ENCODE data around the gene ANKRD13D.

ANKRD13D gene

GRCh38 chr11:67262731-67263675 lies 26.1 kb upstream of the ANKRD13D start:
- DNase-seq: peak; percentile 41 to 71

- DNase-seq: no peak
Measured at GRCh38 chr11:67264260-67264659, 24.8 kb upstream of the ANKRD13D start.

DNA sequence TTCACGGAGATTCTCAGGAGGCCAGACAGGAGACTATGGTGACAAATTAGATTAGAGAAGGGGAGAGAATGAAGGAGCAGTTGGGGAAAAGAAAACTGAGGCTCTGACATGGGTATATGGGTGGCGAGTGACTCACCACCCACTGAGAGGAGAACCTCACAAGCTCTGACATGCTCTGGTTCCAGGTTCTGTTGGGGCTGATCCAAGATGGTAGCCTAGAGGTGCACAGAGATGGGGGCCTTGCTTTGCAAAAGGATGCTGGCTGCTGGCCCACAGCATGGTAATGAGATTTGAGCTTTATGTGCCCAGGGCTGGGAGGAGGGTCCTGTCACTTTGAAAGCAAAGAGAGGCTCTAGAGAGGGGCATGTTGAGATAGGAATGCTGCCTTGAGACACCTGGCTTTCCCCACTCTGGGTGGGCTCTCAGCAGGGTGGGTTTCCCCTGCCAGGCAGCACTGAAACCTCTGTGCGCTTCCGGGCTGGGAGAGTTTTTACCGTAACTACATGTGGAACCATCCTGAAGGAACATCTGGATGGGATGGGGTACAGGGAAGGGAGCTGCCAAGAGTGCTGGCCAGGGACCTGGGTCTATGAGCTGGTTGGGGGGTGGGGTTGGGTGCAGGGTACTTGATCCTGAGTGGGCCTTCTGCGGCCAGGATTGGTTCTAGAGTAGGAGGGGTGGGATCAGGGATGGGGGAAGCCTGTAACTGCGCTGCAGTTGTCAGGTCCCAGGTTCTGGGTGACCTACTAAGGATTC lies 24.0 kb upstream of the ANKRD13D start:
- DNase-seq: no peak

DNA sequence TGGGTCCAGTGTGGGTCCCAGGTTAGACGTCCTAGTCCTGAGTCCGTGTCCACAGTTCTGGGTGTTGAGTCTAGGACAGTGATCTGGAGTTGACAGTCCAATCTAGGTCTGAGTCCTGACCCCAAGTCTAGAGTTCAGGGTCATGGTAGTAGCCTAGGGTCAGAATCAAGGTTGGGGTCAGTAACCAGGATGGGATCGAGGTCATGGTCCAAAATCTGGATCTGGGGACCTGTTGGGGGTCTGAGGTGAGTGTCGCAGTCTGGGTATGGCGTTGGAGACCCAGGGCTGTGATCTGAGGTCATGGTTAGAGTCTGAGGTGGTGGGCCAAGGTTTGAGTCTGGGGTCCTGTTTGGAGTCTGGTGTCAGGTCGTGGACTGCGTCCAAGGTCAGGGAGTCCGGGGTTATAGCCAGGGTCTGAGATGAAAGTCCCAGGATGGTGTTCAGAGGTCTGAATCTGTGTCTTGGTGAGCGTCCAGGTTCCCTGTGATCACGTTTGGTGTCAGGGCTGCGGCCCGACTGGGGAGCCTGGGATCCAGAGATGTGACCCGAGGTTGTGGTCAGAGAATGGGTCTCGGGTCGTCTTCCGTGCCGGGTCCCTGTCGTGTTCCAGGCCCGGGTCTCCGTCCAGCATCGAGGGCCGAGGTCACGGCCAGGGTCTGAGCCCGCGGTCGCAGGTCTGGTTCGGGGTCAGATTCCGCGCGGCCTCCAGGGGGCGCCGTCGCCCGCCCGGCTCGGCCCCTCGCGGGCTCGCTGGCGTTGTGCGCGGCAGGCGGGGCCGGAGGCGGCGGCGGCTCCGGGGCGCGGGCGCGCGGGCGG lies 23.3 kb upstream of the ANKRD13D start:
- peak in 1 of 2 experiments; percentile 39 for DNase-seq

GRCh38 chr11:67266449-67267187 lies 22.5 kb upstream of the ANKRD13D start, which contains the start of gene GRK2:
Gene GRK2 (plus strand): TSS chr11:67266473. CDS start chr11:67266700, 227 bp downstream.
- DNase-seq: peak in 1 of 2 experiments; percentile 28

- DNase-seq: no peak
Measured at GRCh38 chr11:67267188-67268080, 21.7 kb upstream of the ANKRD13D start.

- no peak for DNase-seq
Measured at GRCh38 chr11:67268081-67268961, 20.8 kb upstream of the ANKRD13D start.

DNA sequence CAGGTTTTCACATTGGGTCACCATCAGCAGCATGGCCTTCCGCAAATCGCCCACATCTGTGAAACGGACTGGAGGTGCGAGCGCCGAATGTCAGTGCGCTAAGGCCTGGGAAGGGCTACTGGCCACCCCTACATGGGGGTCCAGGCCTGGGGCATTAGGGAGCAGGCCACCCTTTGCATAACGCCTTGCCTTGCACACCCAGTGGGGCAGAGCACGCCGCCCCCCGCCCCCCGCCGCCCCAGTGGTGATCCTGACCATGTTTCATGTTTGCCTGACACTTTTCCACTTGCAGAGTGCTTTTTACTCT lies 20.2 kb upstream of the ANKRD13D start:
- DNase-seq: no peak

- DNase-seq: no peak
Measured at GRCh38 chr11:67269401-67270255, 19.5 kb upstream of the ANKRD13D start.

- DNase-seq: no peak
Measured at GRCh38 chr11:67270256-67271204, 18.6 kb upstream of the ANKRD13D start.

DNA sequence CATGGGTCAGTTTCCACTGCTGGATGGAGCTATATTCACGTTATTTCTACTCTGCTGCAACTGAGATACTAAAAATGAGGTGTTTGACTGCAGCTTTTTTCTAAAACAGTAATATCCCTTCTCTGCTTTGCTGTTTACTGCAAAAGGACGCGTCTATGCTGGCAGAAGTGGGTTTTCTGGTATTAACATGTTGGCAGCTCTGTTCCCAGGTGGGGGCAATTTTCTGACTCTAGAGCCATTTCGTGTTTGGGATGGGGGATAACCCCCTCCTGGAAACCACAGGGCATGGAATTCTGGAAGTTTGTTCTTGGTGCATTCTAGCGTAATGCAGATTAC lies 17.9 kb upstream of the ANKRD13D start:
- no peak for DNase-seq

- DNase-seq: no peak
Measured at GRCh38 chr11:67271541-67272284, 17.4 kb upstream of the ANKRD13D start.

GRCh38 chr11:67272327-67273259 lies 16.5 kb upstream of the ANKRD13D start:
- no peak for DNase-seq

DNA sequence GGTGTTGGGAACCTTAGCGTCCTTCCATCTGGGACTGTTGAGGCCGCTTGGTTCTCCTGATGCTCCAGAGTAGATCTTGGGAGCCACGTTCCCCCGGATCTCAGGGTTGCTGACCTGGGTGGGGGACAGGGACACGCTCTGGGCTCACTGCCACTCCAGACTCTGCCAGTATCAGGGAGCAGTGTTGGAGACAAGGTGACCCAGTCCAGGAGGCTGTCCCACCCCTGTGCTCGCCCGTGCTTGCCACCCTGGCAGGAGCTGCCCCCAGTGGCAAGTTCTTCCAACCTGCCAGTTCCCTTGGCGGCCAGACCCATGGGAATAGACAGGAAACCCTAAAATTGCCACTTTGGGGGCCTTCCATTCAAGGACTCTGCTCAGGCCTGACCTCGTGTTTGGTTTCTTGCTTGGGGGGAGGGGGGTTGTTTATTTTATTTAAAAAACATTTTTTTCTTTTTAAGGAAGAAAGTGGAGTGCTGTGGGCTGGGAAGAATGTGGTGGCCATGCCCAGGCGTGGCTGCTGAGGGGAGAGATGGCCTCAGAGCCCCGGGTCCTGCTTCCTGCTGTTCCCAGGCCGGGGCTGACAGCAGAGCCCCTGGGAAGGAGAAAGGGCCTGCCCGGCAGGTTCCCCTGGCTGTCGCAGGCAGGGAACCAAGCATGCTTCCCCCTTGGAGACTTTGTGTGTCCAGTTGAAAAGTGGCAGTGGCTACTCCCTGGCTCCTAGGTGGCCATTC lies 15.7 kb upstream of the ANKRD13D start:
- no peak for DNase-seq
